GM12801 (cell line): ENCODE measurements around the gene ATP2B3.

ENCODE experiments used
- CTCF ChIP-seq: IDR thresholded peaks from one replicate; pipeline ENCODE4 v1.5.1; 2011; ENCODE audit warnings: control low read depth; ENCODE audit not compliant: insufficient read length; ENCODE audit errors: extremely low read depth

Gene ATP2B3

GRCh38 chrX:153631907-153632594 is 114.6 kb downstream of the ATP2B3 start:
- TF ChIP-seq CTCF: no peak
